ENCODE data around the gene POU6F2. TPM values are rescaled to one million over a fixed set of nuclear protein-coding genes. Genes with fewer than 3 reads are reported as not detected.

POU6F2 gene
- total RNA-seq, 1 experiment from 2014 or later = 2.9 TPM

- TF ChIP-seq USF1 (CRISPR knock-in tag; IDR thresholded peaks at IDR 0.05) (no peak), HMGA2 (CRISPR knock-in tag; IDR thresholded peaks at IDR 0.05) (no peak), MAX (CRISPR knock-in tag; IDR thresholded peaks at IDR 0.05) (no peak)
Observed at GRCh38 chr7:39338716-39339115, 361.0 kb downstream of the POU6F2 start (continued).

GRCh38 chr7:39339591-39339990 lies 361.9 kb downstream of the POU6F2 start:
- Mint-ChIP-seq H3K4me3 (no peak overlapping the region), H3K4me1 (peaks cover 20% of the 10 kb centered on the region), H3K36me3 (no peaks in the 10 kb centered on the region), H3K27ac (no peak overlapping the region), H3K27me3 (ENCODE audit: low read depth) (peaks cover 3% of the 10 kb centered on the region), H3K9me3 (no peaks in the 10 kb centered on the region)
- ChIA-PET CTCF (interaction anchor here (1.0 kb wide), 1 partner anchor 47 kb away, joined by 3 read pairs; no protein-coding TSS in a partner anchor), POLR2A (no interaction called here)
- TF ChIP-seq GRHL2 (CRISPR knock-in tag; IDR thresholded peaks at IDR 0.05; ENCODE audit: insufficient replicate concordance, severe bottlenecking) = no peak
- TF ChIP-seq ZNF281 (CRISPR knock-in tag; IDR thresholded peaks at IDR 0.05) = no peak
- TF ChIP-seq CREB1 (CRISPR knock-in tag; IDR thresholded peaks at IDR 0.05) = no peak
- TF ChIP-seq CTCF (IDR thresholded peaks at IDR 0.05) = no peak
- TF ChIP-seq SMAD4 (CRISPR knock-in tag; IDR thresholded peaks at IDR 0.05) = no peak
- TF ChIP-seq E2F4 (CRISPR knock-in tag; IDR thresholded peaks at IDR 0.05; ENCODE audit: borderline replicate concordance, low read depth) = no peak
- no peak for TF ChIP-seq ZNF232 (CRISPR knock-in tag; IDR thresholded peaks at IDR 0.05)
- no peak for TF ChIP-seq MXD4 (CRISPR knock-in tag; IDR thresholded peaks at IDR 0.05; ENCODE audit: borderline replicate concordance)
- TF ChIP-seq MAX (CRISPR knock-in tag; IDR thresholded peaks at IDR 0.05) = no peak
- no peak for TF ChIP-seq HMGXB4 (CRISPR knock-in tag; IDR thresholded peaks at IDR 0.05)
- TF ChIP-seq PRDM15 (CRISPR knock-in tag; IDR thresholded peaks at IDR 0.05) = no peak
- TF ChIP-seq ZNF263 (CRISPR knock-in tag; IDR thresholded peaks at IDR 0.05; ENCODE audit: low read depth) = no peak
- DNase-seq (ENCODE audit: low spot score) (no peak), ATAC-seq (no peak)
